K562 (cell line): Measurements from ENCODE around the gene CLDN5. TPM values are rescaled to one million over a fixed set of nuclear protein-coding genes. Genes with fewer than 3 reads are reported as not detected.

Source experiments
- CBX1 ChIP-seq: sonication (generic); IDR thresholded peaks from 2 replicates; pipeline ENCODE4 v1.6.1; 2016; ENCODE audit warnings: antibody characterized with exemption, low read depth, mild to moderate bottlenecking
- EGR1 ChIP-seq: fragments of 450-650 bp; conservative IDR thresholded peaks from 2 replicates; pipeline ENCODE4 v1.6.1; 2017; ENCODE audit warnings: mild to moderate bottlenecking
- EWSR1 ChIP-seq: fragments of 450-650 bp; IDR thresholded peaks from 2 replicates; pipeline ENCODE4 v1.6.1; 2018; ENCODE audit warnings: borderline replicate concordance, mild to moderate bottlenecking, low read depth, moderate library complexity; ENCODE audit not compliant: partially characterized antibody
- MAFG ChIP-seq: fragments of 450-650 bp; conservative IDR thresholded peaks from 2 replicates; pipeline ENCODE4 v1.6.1; 2016; ENCODE audit warnings: missing genetic modification characterization, missing compliant biosample characterization
- MTA2 ChIP-seq: fragments of 450-650 bp; IDR thresholded peaks from 2 replicates; pipeline ENCODE4 v1.6.1; 2016; ENCODE audit warnings: low read depth
- POLR2AphosphoS2 ChIP-seq: IDR thresholded peaks from 2 replicates; pipeline ENCODE4 v1.6.1; 2012; ENCODE audit warnings: low read length, improper control_type of control experiment
- RNF2 ChIP-seq: sonication (generic); IDR thresholded peaks from 2 replicates; pipeline ENCODE4 v1.6.1; 2016
- SMAD4 ChIP-seq: fragments of 250-450 bp; sonication (Bioruptor Pico); conservative IDR thresholded peaks from 2 replicates; pipeline ENCODE4 v1.8.0; 2021; ENCODE audit warnings: inconsistent platforms, mild to moderate bottlenecking, moderate library complexity
- SMARCA5 ChIP-seq: fragments of 450-650 bp; IDR thresholded peaks from 2 replicates; pipeline ENCODE4 v1.6.1; 2016
- SMARCB1 ChIP-seq: IDR thresholded peaks from 2 replicates; pipeline ENCODE4 v1.6.1; 2011; ENCODE audit warnings: improper control_type of control experiment, low read depth; ENCODE audit not compliant: insufficient read length
- TCFL5 ChIP-seq: fragments of 250-450 bp; sonication (Bioruptor Pico); conservative IDR thresholded peaks from 2 replicates; pipeline ENCODE4 v1.6.1; 2021; ENCODE audit warnings: mild to moderate bottlenecking, moderate library complexity, matching md5 sums
- ZNF140 ChIP-seq: fragments of 250-450 bp; sonication (Bioruptor Pico); IDR thresholded peaks from 2 replicates; pipeline ENCODE4 v1.8.0; 2021; ENCODE audit warnings: moderate library complexity, mild to moderate bottlenecking, inconsistent platforms
- ZNF175 ChIP-seq: fragments of 200-800 bp; sonication (Bioruptor generic); IDR thresholded peaks from 2 replicates; pipeline ENCODE4 v1.6.1; 2016; ENCODE audit warnings: low read depth, mild to moderate bottlenecking, missing genetic modification characterization, missing compliant biosample characterization
- ZNF212 ChIP-seq: fragments of 450-650 bp; formaldehyde crosslinking; IDR thresholded peaks from 2 replicates; pipeline ENCODE4 v1.4.0; 2020; ENCODE audit warnings: mild to moderate bottlenecking
- ZNF707 ChIP-seq: fragments of 250-450 bp; sonication (Bioruptor Pico); conservative IDR thresholded peaks from 2 replicates; pipeline ENCODE4 v1.8.0; 2022; ENCODE audit warnings: inconsistent platforms, mild to moderate bottlenecking, moderate library complexity
- polyA plus RNA-seq, 8 experiments: library from polyadenylated mRNA; depleted of rRNA in 4 of 8; stranded (reverse) in 5 of 8; unstranded in 3 of 8; fragments of >200 nt; fragmentation: Nextera tagmentation in 2 of 8; fragmentation: Illumina TruSeq in 1 of 8; extraction: Ambion mirVana in 2 of 8; extraction: Trizol in 1 of 8; gene quantifications; 2 replicates each; pipeline versions ENCODE4 v1.2.1 to v1.2.3, GENCODE V29; 2011 to 2014; ENCODE audit warnings: inconsistent platforms in 1 of 8, missing spikeins in 1 of 8
- total RNA-seq, 7 experiments: library from RNA; depleted of rRNA in 6 of 7; stranded (reverse); fragments of >200 nt in 6 of 7; fragmentation: Illumina TruSeq in 2 of 7; extraction: Trizol in 2 of 7; gene quantifications; 2 replicates each; pipeline versions ENCODE4 v1.2.1 to v1.2.3, GENCODE V29; 2011 to 2021; ENCODE audit warnings: low replicate concordance in 1 of 7
- TF ChIP-seq, protein P1 (sequence below), 2 experiments: fragments of 450-650 bp in 1 of 2; sonication (generic) in 1 of 2; formaldehyde crosslinking in 1 of 2; IDR thresholded peaks in 1 of 2; conservative IDR thresholded peaks in 1 of 2; 2 replicates each; pipeline versions ENCODE4 v1.6.1 to v1.8.1; 2016 to 2023; ENCODE audit warnings: mild to moderate bottlenecking in 2 of 2, moderate library complexity in 2 of 2, inconsistent platforms in 1 of 2, missing genetic modification reagents in 1 of 2
- TF ChIP-seq, protein P2 (sequence below): fragments of 250-450 bp; sonication (Bioruptor Pico); IDR thresholded peaks from 2 replicates; pipeline ENCODE4 v1.5.0; 2021
- TF ChIP-seq, protein P3 (sequence below): fragments of 250-450 bp; sonication (Bioruptor Pico); IDR thresholded peaks from 2 replicates; pipeline ENCODE4 v1.5.0; 2022; ENCODE audit warnings: mild to moderate bottlenecking
- TF ChIP-seq, protein P4 (sequence below), 2 experiments: IDR thresholded peaks in 1 of 2; conservative IDR thresholded peaks in 1 of 2; 2 replicates each; pipeline ENCODE4 v1.6.1; 2016; ENCODE audit warnings: low read depth in 2 of 2, mild to moderate bottlenecking in 1 of 2, missing compliant biosample characterization in 1 of 2, missing genetic modification characterization in 1 of 2, moderate library complexity in 1 of 2
- TF ChIP-seq, protein P5 (sequence below): sonication (generic); formaldehyde crosslinking; IDR thresholded peaks from 2 replicates; pipeline ENCODE4 v1.8.0; 2022; ENCODE audit warnings: missing genetic modification reagents, mild to moderate bottlenecking, borderline replicate concordance

CLDN5 gene
- total and polyA plus RNA-seq, 9 of the 15 experiments (the other 6 are each of a cell fraction or from before 2014, with no cell fraction given): 0.20 TPM; not detected in 8

DNA sequence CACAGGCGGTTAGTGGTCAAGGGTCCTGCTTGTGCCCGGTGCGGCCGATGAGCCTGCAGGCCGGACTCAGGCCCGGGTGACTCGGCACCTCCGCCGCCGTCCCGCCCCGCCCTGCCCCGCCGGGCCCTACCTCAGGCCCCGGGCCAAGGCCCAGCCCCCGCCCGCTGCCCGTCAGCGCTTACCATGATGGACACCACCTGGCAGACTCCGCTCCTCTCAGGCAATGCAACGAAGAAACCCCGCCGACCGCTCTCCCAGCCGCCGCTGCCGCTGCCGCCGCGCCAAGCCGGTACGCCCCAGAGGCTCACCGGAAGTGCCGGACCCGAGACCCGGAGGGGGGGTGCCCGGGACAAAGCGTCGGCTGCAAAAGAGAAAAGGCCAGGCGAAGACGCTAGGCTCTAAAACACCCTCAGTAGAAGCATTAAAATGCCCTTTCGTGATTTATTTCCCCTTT is 45.3 kb downstream of the CLDN5 start, which contains the start of gene UFD1 (continued):
- TF ChIP-seq CBX1 (no peak), MAFG (no peak), EGR1 (no peak), SMAD4 (CRISPR knock-in tag) (peak; percentile 99; the same call in 1 of the 2 replicates), SMARCA5 (no peak), SMARCB1 (no peak), ZNF707 (CRISPR knock-in tag) (no peak), POLR2AphosphoS2 (no peak), TCFL5 (CRISPR knock-in tag) (no peak), ZNF212 (CRISPR knock-in tag) (no peak), ZNF175 (CRISPR knock-in tag) (no peak), RNF2 (no peak), ZNF140 (no peak), MTA2 (no peak), EWSR1 (no peak)
- TF ChIP-seq, protein P1, sequence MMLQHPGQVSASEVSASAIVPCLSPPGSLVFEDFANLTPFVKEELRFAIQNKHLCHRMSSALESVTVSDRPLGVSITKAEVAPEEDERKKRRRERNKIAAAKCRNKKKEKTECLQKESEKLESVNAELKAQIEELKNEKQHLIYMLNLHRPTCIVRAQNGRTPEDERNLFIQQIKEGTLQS (IDR thresholded peaks at IDR 0.05): no peak
- TF ChIP-seq, protein P1 (CRISPR knock-in tag; conservative IDR thresholded peaks at IDR 0.05): no peak
- TF ChIP-seq, protein P2, sequence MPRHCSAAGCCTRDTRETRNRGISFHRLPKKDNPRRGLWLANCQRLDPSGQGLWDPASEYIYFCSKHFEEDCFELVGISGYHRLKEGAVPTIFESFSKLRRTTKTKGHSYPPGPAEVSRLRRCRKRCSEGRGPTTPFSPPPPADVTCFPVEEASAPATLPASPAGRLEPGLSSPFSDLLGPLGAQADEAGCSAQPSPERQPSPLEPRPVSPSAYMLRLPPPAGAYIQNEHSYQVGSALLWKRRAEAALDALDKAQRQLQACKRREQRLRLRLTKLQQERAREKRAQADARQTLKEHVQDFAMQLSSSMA (CRISPR knock-in tag): no peak
- TF ChIP-seq, protein P3, sequence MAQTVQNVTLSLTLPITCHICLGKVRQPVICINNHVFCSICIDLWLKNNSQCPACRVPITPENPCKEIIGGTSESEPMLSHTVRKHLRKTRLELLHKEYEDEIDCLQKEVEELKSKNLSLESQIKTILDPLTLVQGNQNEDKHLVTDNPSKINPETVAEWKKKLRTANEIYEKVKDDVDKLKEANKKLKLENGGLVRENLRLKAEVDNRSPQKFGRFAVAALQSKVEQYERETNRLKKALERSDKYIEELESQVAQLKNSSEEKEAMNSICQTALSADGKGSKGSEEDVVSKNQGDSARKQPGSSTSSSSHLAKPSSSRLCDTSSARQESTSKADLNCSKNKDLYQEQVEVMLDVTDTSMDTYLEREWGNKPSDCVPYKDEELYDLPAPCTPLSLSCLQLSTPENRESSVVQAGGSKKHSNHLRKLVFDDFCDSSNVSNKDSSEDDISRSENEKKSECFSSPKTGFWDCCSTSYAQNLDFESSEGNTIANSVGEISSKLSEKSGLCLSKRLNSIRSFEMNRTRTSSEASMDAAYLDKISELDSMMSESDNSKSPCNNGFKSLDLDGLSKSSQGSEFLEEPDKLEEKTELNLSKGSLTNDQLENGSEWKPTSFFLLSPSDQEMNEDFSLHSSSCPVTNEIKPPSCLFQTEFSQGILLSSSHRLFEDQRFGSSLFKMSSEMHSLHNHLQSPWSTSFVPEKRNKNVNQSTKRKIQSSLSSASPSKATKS (CRISPR knock-in tag): no peak
- TF ChIP-seq, protein P4, sequence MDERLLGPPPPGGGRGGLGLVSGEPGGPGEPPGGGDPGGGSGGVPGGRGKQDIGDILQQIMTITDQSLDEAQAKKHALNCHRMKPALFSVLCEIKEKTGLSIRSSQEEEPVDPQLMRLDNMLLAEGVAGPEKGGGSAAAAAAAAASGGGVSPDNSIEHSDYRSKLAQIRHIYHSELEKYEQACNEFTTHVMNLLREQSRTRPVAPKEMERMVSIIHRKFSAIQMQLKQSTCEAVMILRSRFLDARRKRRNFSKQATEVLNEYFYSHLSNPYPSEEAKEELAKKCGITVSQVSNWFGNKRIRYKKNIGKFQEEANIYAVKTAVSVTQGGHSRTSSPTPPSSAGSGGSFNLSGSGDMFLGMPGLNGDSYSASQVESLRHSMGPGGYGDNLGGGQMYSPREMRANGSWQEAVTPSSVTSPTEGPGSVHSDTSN (CRISPR knock-in tag; IDR thresholded peaks at IDR 0.05; ENCODE audit: low read depth): no peak
- TF ChIP-seq, protein P4 (tag; conservative IDR thresholded peaks at IDR 0.05; ENCODE audit: low read depth): no peak
- TF ChIP-seq, protein P5, sequence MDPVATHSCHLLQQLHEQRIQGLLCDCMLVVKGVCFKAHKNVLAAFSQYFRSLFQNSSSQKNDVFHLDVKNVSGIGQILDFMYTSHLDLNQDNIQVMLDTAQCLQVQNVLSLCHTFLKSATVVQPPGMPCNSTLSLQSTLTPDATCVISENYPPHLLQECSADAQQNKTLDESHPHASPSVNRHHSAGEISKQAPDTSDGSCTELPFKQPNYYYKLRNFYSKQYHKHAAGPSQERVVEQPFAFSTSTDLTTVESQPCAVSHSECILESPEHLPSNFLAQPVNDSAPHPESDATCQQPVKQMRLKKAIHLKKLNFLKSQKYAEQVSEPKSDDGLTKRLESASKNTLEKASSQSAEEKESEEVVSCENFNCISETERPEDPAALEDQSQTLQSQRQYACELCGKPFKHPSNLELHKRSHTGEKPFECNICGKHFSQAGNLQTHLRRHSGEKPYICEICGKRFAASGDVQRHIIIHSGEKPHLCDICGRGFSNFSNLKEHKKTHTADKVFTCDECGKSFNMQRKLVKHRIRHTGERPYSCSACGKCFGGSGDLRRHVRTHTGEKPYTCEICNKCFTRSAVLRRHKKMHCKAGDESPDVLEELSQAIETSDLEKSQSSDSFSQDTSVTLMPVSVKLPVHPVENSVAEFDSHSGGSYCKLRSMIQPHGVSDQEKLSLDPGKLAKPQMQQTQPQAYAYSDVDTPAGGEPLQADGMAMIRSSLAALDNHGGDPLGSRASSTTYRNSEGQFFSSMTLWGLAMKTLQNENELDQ (CRISPR knock-in tag): no peak
